Panc1 (cell line): ENCODE measurements around the gene ZMYM2.

Experiments
- POLR2AphosphoS5 ChIP-seq: IDR thresholded peaks from 2 replicates; pipeline ENCODE4 v1.6.1; 2012; ENCODE audit warnings: mild to moderate bottlenecking, low read depth, low read length, moderate library complexity
- REST ChIP-seq, 2 experiments: IDR thresholded peaks; 2 replicates each; pipeline ENCODE4 v1.6.1; 2011 to 2012; ENCODE audit warnings: low read depth in 2 of 2, control low read depth in 1 of 2, low read length in 1 of 2, mild to moderate bottlenecking in 1 of 2, moderate library complexity in 1 of 2; ENCODE audit not compliant: insufficient read depth in 1 of 2
- SIN3A ChIP-seq: IDR thresholded peaks from 2 replicates; pipeline ENCODE4 v1.6.1; 2012; ENCODE audit warnings: low read depth, mild to moderate bottlenecking, low read length, moderate library complexity, borderline replicate concordance; ENCODE audit not compliant: insufficient read depth
- TCF7L2 ChIP-seq: IDR thresholded peaks from 2 replicates; pipeline ENCODE4 v1.6.1; 2011; ENCODE audit warnings: mild to moderate bottlenecking, low read depth, low read length, inconsistent platforms
- TF ChIP-seq, protein P1 (sequence below): fragments of 450-650 bp; IDR thresholded peaks from 2 replicates; pipeline ENCODE4 v1.5.1; 2017; ENCODE audit warnings: mild to moderate bottlenecking

DNA sequence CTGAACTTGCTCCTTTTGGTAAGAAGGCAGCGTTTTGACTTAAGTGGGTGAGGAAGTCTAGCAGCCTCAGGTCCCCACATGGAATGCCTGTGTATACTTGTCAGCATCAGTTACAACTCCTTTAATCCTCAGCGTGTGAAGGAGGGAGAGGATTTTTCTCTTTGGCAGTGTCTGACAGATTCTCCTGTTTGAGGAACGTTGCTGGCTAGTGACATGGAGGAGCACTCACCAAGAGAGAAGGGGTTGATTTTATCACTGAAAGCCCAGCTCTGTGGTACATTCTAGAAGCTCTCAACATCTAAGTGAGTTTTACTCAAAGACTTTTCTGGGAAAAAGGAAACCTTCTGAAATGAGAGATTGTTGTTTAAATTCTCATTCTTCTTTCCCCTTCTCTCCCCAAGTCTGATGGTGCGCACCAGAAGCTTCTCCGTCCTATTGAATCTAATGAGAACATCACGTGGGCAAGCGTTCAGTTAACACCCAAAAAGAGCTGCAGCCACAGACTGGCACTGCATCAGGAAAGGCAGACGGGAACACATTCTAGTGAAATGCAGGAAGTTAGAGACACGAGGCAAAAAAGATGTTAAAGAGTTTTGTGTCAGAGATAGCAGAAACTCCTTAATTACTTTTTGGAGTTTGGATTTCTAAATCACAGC lies 144.1 kb downstream of the ZMYM2 start:
- TF ChIP-seq POLR2AphosphoS5 (no peak), TCF7L2 (no peak), SIN3A (no peak), REST (IDR thresholded peaks at IDR 0.05; ENCODE audit: insufficient read depth in 1 of 2, low read depth in 2 of 2, low read length in 1 of 2) (no peak)
- TF ChIP-seq, protein P1, sequence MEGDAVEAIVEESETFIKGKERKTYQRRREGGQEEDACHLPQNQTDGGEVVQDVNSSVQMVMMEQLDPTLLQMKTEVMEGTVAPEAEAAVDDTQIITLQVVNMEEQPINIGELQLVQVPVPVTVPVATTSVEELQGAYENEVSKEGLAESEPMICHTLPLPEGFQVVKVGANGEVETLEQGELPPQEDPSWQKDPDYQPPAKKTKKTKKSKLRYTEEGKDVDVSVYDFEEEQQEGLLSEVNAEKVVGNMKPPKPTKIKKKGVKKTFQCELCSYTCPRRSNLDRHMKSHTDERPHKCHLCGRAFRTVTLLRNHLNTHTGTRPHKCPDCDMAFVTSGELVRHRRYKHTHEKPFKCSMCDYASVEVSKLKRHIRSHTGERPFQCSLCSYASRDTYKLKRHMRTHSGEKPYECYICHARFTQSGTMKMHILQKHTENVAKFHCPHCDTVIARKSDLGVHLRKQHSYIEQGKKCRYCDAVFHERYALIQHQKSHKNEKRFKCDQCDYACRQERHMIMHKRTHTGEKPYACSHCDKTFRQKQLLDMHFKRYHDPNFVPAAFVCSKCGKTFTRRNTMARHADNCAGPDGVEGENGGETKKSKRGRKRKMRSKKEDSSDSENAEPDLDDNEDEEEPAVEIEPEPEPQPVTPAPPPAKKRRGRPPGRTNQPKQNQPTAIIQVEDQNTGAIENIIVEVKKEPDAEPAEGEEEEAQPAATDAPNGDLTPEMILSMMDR, result no peak
